ENCODE data around the gene RBMS1.

- no peak for TF ChIP-seq POLR2AphosphoS5 (IDR thresholded peaks at IDR 0.05; ENCODE audit: insufficient read depth in 1 of 2, low read depth in 1 of 2)
- TF ChIP-seq CTCF (IDR thresholded peaks at IDR 0.05): no peak
- no peak for TF ChIP-seq POLR2A (IDR thresholded peaks at IDR 0.05)
These were observed 154.5 kb downstream of the RBMS1 start for GRCh38 chr2:160338901-160339685.

Measured in vagina (tissue), 2 donors.